DMS53 treated with DMSO at 0.1 percent for 48 hours (cell line): ENCODE results near the gene PCA3.

Experiments
- DNase-seq: peaks from one replicate; lab custom pipeline; 2025; ENCODE audit not compliant: unreplicated experiment; lab: John Stamatoyannopoulos, UW

The PCA3 gene

DNA sequence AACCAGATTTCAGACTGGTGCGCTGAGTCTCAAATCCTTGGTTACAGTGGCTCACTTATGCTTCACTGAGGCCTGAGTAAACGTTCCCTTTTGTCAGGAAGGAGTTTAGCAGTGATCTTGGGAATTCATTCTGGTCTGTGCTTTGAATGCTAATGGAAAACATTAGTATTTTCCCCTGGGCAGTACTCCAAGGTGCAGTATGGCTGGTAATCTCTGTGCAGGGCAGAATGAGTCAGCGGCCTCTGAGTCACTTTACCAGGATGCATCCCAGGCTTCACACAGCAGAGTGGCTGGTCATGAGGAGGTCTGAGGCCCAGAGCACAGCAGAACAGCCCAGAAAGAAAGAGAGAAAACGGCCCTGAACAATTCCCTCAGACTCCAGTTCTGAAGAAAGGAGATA is 54.0 kb downstream of the PCA3 start:
- peak; percentile 77 for DNase-seq

DNA sequence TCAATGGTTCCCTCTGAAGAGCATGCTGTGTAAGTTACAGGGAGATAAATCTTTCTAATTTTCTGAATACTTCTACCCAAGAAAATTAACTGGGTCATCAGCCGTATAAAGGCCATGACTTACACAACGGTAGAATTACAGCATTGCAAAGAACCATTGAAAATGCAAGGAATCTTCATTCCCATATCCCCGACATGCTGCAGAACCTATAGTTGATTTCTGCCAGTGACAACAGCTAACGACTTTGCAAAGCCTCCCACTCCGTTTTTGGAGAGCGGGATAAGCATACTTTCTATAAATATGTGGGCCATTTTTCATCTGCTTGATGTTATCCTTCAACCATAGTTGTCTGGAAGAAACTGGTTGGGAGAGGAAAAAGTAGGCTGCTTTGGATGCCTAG is 56.2 kb downstream of the PCA3 start:
- DNase-seq, result no peak

DNA sequence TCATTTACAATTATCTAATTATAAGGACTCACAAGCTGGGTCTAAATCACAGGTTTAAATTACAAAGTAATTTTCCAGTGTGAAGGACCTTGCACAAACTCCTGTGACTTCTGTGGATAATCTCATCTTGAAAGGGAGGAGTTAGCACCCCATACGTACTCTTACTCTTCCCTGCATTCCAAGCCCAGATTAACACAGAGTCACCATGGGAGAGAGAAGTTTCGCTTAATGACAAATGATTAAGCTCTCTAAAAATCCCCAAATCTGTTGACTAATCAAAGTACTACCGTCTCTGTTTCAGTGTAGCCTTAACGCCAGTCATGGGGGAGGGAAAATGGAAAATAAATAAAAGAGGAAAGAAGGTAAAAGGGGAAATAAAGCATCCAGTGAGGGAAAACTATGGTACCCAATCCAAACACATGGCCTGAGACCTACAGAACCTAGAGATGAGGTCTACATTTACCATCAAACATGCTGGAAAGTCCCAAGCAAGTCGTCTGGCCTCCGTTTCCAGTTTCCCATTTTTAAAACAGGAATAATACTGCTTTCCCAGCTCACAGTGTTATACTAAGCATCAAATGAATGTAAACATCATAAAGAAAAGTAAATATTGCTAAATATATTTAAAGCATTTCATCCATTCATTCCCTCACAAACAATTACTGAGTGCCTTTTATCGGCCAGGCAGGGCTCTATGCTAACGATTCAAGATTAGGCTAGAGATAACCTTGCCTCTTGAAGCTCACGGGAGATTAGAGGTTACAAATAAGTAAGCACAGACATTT is 63.2 kb downstream of the PCA3 start:
- no peak for DNase-seq

DNA sequence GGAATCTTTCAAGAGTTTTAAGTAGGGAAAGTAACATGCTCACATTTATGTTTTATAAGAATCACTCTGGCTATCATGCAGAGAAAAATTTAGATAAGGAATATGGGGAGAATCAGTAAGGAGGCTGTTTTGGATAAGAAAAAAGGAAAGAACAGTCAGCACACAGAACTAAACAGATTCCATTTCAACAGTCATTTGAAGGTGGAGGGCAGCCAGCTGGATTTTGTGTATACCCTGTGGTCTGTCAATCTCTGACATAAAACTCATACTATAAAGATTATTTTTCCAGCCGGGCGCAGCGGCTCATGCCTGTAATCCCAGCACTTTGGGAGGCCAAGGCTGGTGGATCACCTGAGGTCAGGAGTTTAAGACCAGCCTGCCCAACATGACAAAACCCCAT is 64.2 kb downstream of the PCA3 start:
- no peak for DNase-seq

DNA sequence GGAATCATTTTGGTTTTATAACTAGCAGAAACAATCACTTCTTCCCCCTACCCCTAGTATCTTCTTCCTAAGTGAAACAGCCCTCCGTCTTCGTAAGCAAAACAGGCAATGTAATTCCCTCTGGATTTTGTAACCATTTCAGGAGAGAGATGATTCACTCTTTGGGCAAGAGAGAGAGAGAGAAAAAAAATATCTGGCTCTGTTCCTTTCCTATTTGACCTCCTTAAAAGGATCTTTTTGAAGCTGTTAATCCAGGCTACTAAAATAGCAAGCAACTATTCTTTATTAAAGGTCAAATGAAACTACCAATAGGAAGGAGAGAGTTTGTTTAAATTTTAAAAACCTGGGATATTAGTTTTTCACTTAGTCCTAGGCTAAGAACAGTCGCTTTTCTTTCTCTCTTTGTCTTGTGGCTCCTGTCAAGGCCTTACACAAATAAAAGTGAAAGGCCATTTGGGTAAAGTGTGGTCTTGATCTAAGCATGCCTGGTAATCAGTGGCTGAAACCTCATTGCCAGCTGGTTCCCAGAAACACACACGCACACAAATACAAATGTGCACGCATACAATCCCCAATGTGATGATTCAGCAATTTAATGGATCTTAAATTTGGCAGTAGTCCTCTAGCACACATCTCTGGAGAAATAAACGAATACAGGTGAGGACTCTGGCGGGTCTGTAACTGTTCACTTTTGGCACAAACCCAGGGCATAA is 71.5 kb downstream of the PCA3 start:
- no peak for DNase-seq
